ENCODE results near the gene STMND1.
"Not testable (repeated sequence)": the region's sequence is repeated elsewhere in the genome, so short reads cannot be mapped to it uniquely, and the experiment has no call there.

STMND1 gene

GRCh38 chr6:17101422-17102257 lies at the start of gene STMND1:
STMND1 (plus strand) TSS chr6:17102050; CDS start chr6:17102258, 208 bp downstream.
- peak; percentile 38 for DNase-seq

DNA sequence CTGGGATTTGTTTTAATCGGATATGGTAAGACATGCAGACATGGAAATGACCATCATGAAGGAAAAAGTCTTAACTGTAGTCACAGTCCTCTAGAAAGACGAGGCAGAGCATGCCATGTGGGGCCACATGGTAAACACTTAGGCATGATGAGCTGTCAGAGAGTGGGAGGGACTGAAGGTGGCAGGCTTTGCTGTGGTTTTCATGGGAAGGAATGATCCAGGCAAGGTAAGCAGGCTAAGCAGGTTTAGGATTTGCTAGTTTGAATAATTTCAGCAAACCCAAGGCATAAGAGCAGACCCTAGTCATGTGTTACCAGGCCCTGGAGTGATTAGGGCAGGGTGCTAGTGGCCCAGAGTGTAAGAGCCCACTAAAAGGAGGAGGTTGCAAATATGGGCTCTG lies 47.2 kb upstream of the STMND1 start:
- no peak for DNase-seq

DNA sequence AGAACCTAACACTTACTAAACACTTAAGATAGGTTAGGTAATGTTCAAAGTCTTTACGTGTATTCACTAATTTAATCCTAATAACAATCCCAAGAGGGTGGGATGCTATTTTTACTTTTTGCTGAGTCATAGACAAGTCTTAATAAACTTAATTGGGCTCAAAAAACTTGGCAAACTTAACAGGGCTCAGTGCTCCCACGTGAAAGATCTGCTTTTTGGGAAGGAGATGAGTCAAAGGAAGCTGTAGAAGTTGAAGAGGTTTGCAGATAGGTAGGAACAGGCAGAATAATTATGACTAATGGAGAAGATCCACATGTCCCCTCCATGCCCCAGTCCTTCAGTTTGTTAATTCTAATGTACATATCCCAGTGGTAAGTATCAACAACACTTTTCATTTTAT lies 44.5 kb upstream of the STMND1 start:
- DNase-seq: peak; percentile 70

GRCh38 chr6:17058550-17058949 lies 43.3 kb upstream of the STMND1 start:
- DNase-seq: no peak

DNA sequence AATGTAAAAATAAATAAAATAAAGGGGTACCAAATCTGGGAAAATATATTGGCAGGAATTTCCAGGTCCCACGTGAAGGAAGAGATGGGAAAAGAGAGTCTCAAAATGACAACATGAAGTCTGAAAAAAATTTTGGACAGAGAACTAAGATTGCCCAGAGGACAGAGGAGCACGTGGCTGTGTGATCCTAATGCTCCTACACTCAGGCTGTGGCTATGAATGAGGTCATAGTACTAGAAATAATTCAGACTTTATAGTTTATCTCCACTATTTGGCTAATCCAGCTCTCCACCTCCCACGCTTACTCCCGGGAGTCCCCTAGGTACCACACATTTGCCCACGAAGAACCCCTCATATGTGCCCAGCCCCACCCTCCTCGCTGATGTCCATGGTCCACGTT lies 42.8 kb upstream of the STMND1 start:
- no peak for DNase-seq

GRCh38 chr6:17059850-17060249 lies 42.0 kb upstream of the STMND1 start:
- no peak for DNase-seq

DNA sequence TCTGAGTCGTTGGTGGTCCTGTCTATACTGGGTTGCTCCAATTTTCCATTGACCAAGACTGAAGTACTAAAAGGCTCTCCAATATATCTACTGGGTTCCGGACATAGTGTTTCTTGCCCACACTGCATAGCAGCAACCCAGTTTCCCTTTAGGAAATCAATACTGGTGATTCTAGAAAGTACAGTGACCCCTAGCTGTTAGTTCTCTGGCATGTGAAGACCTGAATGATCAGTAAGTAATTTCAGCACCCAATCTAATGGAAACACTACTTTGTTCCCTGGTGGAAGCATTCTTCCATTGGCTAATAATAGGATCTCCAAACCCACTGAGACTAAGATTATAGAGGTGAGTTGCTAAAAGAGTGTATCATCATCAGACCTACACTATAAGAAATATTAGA lies 40.8 kb upstream of the STMND1 start:
- no peak for DNase-seq

- no peak for DNase-seq
These were observed 38.9 kb upstream of the STMND1 start for GRCh38 chr6:17062871-17063440.

- DNase-seq: no peak
These were observed 36.9 kb upstream of the STMND1 start for GRCh38 chr6:17064975-17065374.

DNA sequence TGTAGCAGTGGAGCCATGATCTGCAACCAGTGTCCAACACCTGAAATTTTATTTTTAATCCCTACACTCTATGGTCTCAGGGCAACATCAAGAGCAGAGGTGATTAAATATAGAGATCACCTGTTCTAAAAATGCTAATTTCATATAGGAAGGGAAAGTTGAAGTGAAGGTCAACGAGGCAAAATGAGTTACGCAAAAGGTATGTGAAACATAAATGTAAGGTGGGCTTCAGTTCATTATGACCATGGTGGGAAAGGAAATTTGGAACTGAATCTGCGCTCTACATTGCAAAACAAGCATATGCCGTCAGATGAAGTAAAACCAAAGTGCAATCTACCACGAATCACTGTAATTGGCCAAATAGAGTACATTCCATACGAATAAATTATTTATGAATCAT lies 35.2 kb upstream of the STMND1 start:
- peak; percentile 17 for DNase-seq

GRCh38 chr6:17068972-17069371 lies 32.9 kb upstream of the STMND1 start:
- not testable (repeated sequence) for DNase-seq

GRCh38 chr6:17070400-17070799 lies 31.4 kb upstream of the STMND1 start:
- not testable (repeated sequence) for DNase-seq

- DNase-seq: not testable (repeated sequence)
These were observed 28.3 kb upstream of the STMND1 start for GRCh38 chr6:17073596-17073995.

DNA sequence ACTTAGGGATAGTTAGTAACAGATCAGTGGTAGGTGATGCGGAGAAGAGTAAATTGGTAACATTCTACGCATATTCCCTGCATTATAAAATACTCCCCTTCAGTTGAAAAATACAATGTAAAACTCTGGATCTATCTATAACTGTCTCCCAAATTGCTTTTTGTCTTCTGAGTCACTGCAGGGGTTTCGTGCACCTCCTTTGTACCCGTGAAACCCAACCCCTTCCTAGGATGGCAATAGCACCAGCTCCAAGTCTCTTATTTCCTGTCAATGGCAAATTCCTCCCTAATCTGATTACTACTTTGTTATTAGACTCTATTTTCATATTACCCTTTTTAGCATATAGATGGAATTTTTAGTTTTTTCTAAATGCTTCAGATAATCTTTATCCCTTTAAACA lies 20.6 kb upstream of the STMND1 start:
- no peak for DNase-seq

GRCh38 chr6:17081860-17082508 lies 19.9 kb upstream of the STMND1 start:
- no peak for DNase-seq

GRCh38 chr6:17083397-17083796 lies 18.5 kb upstream of the STMND1 start:
- DNase-seq: no peak

DNA sequence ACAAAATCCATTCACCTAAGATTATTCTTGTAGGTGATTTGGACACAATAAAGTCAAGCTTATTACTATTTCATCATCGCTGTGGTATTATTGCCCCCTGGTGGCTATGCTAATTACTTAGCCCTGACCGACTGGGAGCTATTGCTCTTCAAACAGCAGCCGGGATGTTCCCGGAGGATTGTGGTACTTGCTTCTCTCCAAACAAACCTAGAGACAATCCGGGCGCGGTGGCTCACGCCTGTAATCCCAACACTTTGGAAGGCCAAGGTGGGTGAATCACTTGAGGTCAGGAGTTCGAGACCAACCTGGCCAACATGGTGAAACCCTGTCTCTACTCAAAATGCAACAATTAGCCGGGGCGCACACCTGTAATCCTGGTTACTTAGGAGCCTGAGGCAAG lies 15.4 kb upstream of the STMND1 start:
- peak; percentile 80 for DNase-seq

DNA sequence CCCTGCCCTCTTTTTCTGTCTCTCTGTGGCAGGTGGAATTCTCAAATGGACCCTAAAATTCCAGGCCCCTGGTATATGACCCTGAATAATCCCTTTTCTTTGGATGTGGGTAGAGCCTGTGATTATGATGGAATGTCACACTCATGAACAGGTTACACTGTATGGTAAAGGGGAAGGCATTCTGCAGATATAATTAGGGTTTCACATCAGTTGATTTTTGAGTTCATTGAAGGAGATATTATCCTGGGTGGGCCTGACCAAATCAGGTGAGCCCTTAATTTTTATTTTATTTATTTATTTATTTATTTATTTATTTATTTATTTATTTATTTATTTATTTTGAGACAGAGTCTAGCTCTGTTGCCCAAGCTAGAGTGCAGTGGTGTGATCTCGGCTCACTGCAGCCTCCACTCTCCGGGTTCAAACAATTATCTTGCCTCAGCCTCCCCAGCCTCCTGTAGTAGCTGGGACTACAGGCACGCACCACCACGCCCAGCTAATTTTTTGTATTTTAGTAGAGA lies 13.7 kb upstream of the STMND1 start:
- DNase-seq: no peak

DNA sequence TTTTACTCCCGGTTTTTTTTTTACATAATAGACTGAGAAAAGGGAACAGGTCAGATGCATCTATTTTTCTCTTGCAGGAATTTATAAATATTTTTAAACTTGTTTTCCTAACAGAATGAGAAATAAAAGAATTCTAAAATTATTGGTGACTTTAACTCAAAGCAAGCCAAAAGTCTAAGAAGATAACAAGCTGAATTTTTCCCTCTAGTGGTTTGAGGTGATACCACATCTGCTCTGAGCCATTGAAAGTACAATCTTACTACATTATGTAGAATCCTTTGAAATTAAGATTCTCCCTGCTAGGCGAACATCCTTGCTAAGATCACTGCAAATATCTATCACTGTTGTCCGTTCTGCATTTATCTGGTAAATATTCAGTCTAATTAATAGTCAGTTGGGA lies 10.7 kb upstream of the STMND1 start:
- DNase-seq: no peak

DNA sequence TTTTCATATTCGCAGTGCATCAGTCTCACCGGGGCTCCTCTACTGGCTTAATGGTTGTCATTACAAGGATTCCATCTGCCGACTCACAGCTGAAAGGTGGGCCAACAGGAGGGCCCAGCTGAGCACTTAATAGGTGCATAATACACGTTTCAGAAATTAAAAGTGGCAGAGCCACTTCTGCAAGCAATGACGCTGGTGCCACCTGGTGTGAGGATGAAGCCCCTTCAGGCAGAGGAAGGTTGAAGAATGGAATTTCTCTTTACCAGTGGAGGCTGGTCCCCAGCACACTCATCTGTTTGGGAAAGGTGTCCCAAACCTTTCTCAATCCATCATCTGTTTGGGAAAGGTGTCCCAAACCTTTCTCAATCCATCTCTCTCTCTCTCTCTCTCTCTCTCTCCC lies 8.2 kb upstream of the STMND1 start:
- DNase-seq: no peak

DNA sequence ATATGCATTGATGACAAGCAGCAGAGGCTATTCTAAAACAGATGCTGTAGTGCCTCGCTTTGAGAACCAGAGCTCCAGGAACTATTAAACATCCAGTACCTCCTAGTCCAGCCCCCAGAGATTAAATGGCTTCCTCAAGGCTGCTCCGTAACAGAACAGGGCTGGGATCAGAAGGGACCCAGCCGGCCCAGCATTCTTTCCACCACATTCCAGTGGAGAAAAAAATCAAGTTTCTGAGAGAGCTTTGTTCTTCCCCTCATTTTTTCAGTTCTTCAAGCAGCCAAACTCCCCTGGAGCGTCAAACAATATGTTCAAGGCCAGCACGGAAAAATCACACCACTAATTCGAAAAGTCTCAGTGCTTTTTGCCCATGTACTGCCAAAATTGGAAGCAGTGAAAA lies 5.8 kb upstream of the STMND1 start:
- no peak for DNase-seq

- no peak for DNase-seq
These were observed 5.2 kb upstream of the STMND1 start for GRCh38 chr6:17096652-17097051.

DNA sequence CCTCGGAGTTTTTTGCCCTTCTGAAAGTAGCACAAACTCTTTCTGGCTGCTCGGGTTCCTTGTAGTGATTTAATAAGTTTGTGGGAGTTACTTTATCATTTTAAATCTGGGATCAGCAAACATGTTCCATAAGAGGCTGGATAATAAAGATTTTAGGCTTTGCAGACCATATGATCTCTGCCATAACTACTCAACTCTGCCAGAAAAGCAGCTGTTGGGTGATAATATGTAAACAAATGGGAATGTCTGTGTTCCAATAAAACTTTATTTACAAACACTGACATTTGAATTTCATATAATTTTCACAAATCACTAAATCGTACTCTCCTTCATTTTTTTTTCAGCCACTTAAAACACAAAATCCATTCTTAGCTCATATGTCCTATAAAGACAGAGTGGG lies 3.9 kb upstream of the STMND1 start:
- DNase-seq: no peak

GRCh38 chr6:17098538-17098937 lies 3.3 kb upstream of the STMND1 start:
- peak; percentile 42 for DNase-seq
